Naive B cell (primary cell): ENCODE measurements around the gene LTBP3. TPM values are rescaled to one million over a fixed set of nuclear protein-coding genes. Genes with fewer than 3 reads are reported as not detected.
"Not testable (repeated sequence)": the region's sequence is repeated elsewhere in the genome, so short reads cannot be mapped to it uniquely, and the experiment has no call there.

Experiments
- ATAC-seq, 2 donors: fragments of 150-1000 bp; cut with Tn5 transposase; 2 replicates each; pipeline ENCODE4 v1.10.0; 2021; ENCODE audit warnings: low read depth in 2 of 2, mild to moderate bottlenecking in 2 of 2, moderate library complexity in 2 of 2
- DNase-seq: peaks from one replicate; pipeline ENCODE4 v3.0.0; 2022
- H3K27ac Mint-ChIP-seq, 6 donors: one replicate each; pipeline ENCODE4 v1.8.0; 2020 to 2022; ENCODE audit warnings: mild to moderate bottlenecking in 6 of 6, mixed read lengths in 6 of 6, moderate library complexity in 5 of 6, inconsistent platforms in 2 of 6
- H3K27me3 Mint-ChIP-seq, 3 donors: one replicate each; pipeline ENCODE4 v1.8.0; 2021 to 2022; ENCODE audit warnings: mixed read lengths in 3 of 3, mild to moderate bottlenecking in 1 of 3
- H3K36me3 Mint-ChIP-seq, 2 donors: one replicate each; pipeline ENCODE4 v1.8.0; 2020 to 2022; ENCODE audit warnings: mixed read lengths in 2 of 2, inconsistent platforms in 1 of 2, mild to moderate bottlenecking in 1 of 2
- H3K4me1 Mint-ChIP-seq, 3 donors: one replicate each; pipeline ENCODE4 v1.8.0; 2020 to 2022; ENCODE audit warnings: mixed read lengths in 3 of 3, inconsistent platforms in 1 of 3, mild to moderate bottlenecking in 1 of 3, moderate library complexity in 1 of 3
- H3K4me3 Mint-ChIP-seq, 8 donors: one replicate each; pipeline ENCODE4 v1.8.0; 2020 to 2022; ENCODE audit warnings: mild to moderate bottlenecking in 8 of 8, mixed read lengths in 8 of 8, moderate library complexity in 8 of 8, inconsistent platforms in 2 of 8
- H3K9me3 Mint-ChIP-seq, 7 donors: one replicate each; pipeline ENCODE4 v1.8.0; 2020 to 2022; ENCODE audit warnings: mixed read lengths in 7 of 7, mild to moderate bottlenecking in 5 of 7, inconsistent platforms in 2 of 7, moderate library complexity in 1 of 7
- polyA plus RNA-seq, 6 donors: library from polyadenylated mRNA; unstranded; fragments of 300-500 nt; fragmentation: Illumina TruSeq; gene quantifications; one replicate each; pipeline ENCODE4 v1.2.3, GENCODE V29; 2021; ENCODE audit warnings: low read depth in 6 of 6

Gene LTBP3
- polyA plus RNA-seq, 6 donors from 2014 or later, result 12.5 to 40.5 (median 23.0) TPM

- Mint-ChIP-seq H3K36me3 (no peaks in the 10 kb centered on the region), H3K27ac (peak overlapping the region; percentile 64 to 93 (median 83)), H3K4me3 (peak overlapping the region; percentile 81 to 92 (median 84)), H3K9me3 (peaks cover 0 to 2% (median 0%) of the 10 kb centered on the region in 7 donors), H3K4me1 (peaks cover 36 to 60% (median 37%) of the 10 kb centered on the region in 3 donors), H3K27me3 (no peaks in the 10 kb centered on the region)
- ATAC-seq, result peak; percentile 13 to 17
- no peak for DNase-seq
Observed at GRCh38 chr11:65525546-65526480, 32.3 kb downstream of the LTBP3 start.

GRCh38 chr11:65524741-65525545, 33.2 kb downstream of the LTBP3 start, which contains the start of gene SCYL1:
TSS of gene SCYL1 (plus strand) at chr11:65525083. CDS start at chr11:65525154, 71 bp downstream.
- DNase-seq (peak; percentile 68), ATAC-seq (peak; percentile 79 to 84)
- Mint-ChIP-seq H3K4me3 (peak within 1 kb of the TSS; percentile 81 to 92 (median 84)), H3K27ac (peak within 1 kb of the TSS; percentile 79 to 96 (median 93)), H3K4me1 (peaks cover 36 to 57% (median 37%) of the 10 kb centered on the region in 3 donors), H3K27me3 (no peaks in the 10 kb centered on the region), H3K9me3 (peaks cover 0 to 2% (median 0%) of the 10 kb centered on the region in 7 donors), H3K36me3 (no peaks in the 10 kb centered on the region)

GRCh38 chr11:65524014-65524740, 34.0 kb downstream of the LTBP3 start:
- Mint-ChIP-seq H3K4me1 (peaks cover 36 to 53% (median 37%) of the 10 kb centered on the region in 3 donors), H3K36me3 (no peaks in the 10 kb centered on the region), H3K27me3 (no peaks in the 10 kb centered on the region), H3K4me3 (peak overlapping the region; percentile 63 to 91 (median 80)), H3K9me3 (peaks cover 0 to 2% (median 0%) of the 10 kb centered on the region in 7 donors), H3K27ac (peak overlapping the region; percentile 13 to 96 (median 90))
- DNase-seq (no peak), ATAC-seq (peak; percentile 2 to 7)

- DNase-seq, ATAC-seq: not testable (repeated sequence)
- H3K4me1 Mint-ChIP-seq, result peaks cover 32 to 51% (median 37%) of the 10 kb centered on the region in 3 donors
Observed at GRCh38 chr11:65523631-65523968, 34.6 kb downstream of the LTBP3 start.

GRCh38 chr11:65522718-65523630, 35.2 kb downstream of the LTBP3 start:
- H3K27me3 Mint-ChIP-seq, H3K9me3 Mint-ChIP-seq, H3K36me3 Mint-ChIP-seq: not testable (repeated sequence)
- Mint-ChIP-seq H3K4me3 (peak overlapping the region; percentile 73 to 91 (median 82)), H3K4me1 (peaks cover 32 to 51% (median 37%) of the 10 kb centered on the region in 3 donors), H3K27ac (peak overlapping the region in 5 of 6 donors; percentile 18 to 94 (median 87))
- ATAC-seq (peak; percentile 24), DNase-seq (peak; percentile 48)

More at GRCh38 chr11:65523631-65523968, 34.6 kb downstream of the LTBP3 start:
- Mint-ChIP-seq H3K4me3 (peak overlapping the region; percentile 73 to 91 (median 82)), H3K27ac (peak overlapping the region in 5 of 6 donors; percentile 18 to 96 (median 87))
- not testable (repeated sequence) for H3K27me3 Mint-ChIP-seq, H3K36me3 Mint-ChIP-seq, H3K9me3 Mint-ChIP-seq

GRCh38 chr11:65521777-65522521, 36.2 kb downstream of the LTBP3 start:
- not testable (repeated sequence) for DNase-seq, ATAC-seq, H3K27me3 Mint-ChIP-seq, H3K36me3 Mint-ChIP-seq, H3K9me3 Mint-ChIP-seq
- Mint-ChIP-seq H3K27ac (peak overlapping the region in 2 of 6 donors; percentile 40 to 70), H3K4me3 (peak overlapping the region in 3 of 8 donors; percentile 13 to 91 (median 75)), H3K4me1 (peaks cover 32 to 48% (median 37%) of the 10 kb centered on the region in 3 donors)

GRCh38 chr11:65518941-65519549, 39.1 kb downstream of the LTBP3 start:
- not testable (repeated sequence) for H3K4me3 Mint-ChIP-seq, H3K27ac Mint-ChIP-seq, H3K9me3 Mint-ChIP-seq, ATAC-seq, H3K36me3 Mint-ChIP-seq, DNase-seq, H3K27me3 Mint-ChIP-seq
- peaks cover 30 to 33% (median 30%) of the 10 kb centered on the region in 3 donors for H3K4me1 Mint-ChIP-seq

GRCh38 chr11:65516135-65516968, 41.8 kb downstream of the LTBP3 start:
- DNase-seq, result no peak
- ATAC-seq, result no peak
- H3K4me1 Mint-ChIP-seq, result peaks cover 7 to 9% (median 7%) of the 10 kb centered on the region in 3 donors

GRCh38 chr11:65512311-65512710, 45.8 kb downstream of the LTBP3 start:
- H3K9me3 Mint-ChIP-seq, DNase-seq, H3K36me3 Mint-ChIP-seq, ATAC-seq, H3K27me3 Mint-ChIP-seq, H3K4me3 Mint-ChIP-seq, H3K27ac Mint-ChIP-seq: not testable (repeated sequence)
- H3K4me1 Mint-ChIP-seq, result peaks cover 20 to 28% (median 21%) of the 10 kb centered on the region in 3 donors

More at GRCh38 chr11:65516135-65516968, 41.8 kb downstream of the LTBP3 start:
- no peaks in the 10 kb centered on the region for H3K36me3 Mint-ChIP-seq
- no peaks in the 10 kb centered on the region for H3K9me3 Mint-ChIP-seq
- H3K27ac Mint-ChIP-seq, result peak overlapping the region in 4 of 6 donors; percentile 45 to 88 (median 80)
- H3K4me3 Mint-ChIP-seq, result peak overlapping the region in 3 of 8 donors; percentile 2 to 78 (median 25)
- H3K27me3 Mint-ChIP-seq, result no peaks in the 10 kb centered on the region

- Mint-ChIP-seq H3K9me3 (no peaks in the 10 kb centered on the region), H3K27ac (peak overlapping the region in 5 of 6 donors; percentile 79 to 95 (median 89)), H3K4me1 (peaks cover 53 to 61% (median 54%) of the 10 kb centered on the region in 3 donors), H3K4me3 (peak overlapping the region in 3 of 8 donors; percentile 35 to 87 (median 85)), H3K36me3 (peaks cover 8 to 26% of the 10 kb centered on the region in 2 donors), H3K27me3 (no peaks in the 10 kb centered on the region)
- peak; percentile 61 for DNase-seq
- ATAC-seq, result peak; percentile 56 to 63
Observed at GRCh38 chr11:65506772-65507505, 51.2 kb downstream of the LTBP3 start.
